ENCODE measurements around the gene SLC15A4.

GRCh38 chr12:128763395-128763794, 60.4 kb downstream of the SLC15A4 start:
- TF ChIP-seq BHLHE40 (IDR thresholded peaks at IDR 0.05; ENCODE audit: borderline replicate concordance) (no peak), HDGF (IDR thresholded peaks at IDR 0.05; ENCODE audit: borderline replicate concordance) (no peak), FOXK2 (IDR thresholded peaks at IDR 0.05) (no peak), TARDBP (IDR thresholded peaks at IDR 0.05) (no peak), FOXA1 (IDR thresholded peaks at IDR 0.05) (no peak), LEF1 (IDR thresholded peaks at IDR 0.05; ENCODE audit: borderline replicate concordance) (no peak), ELF4 (IDR thresholded peaks at IDR 0.05) (no peak), NFRKB (IDR thresholded peaks at IDR 0.05) (no peak)

Data from HEK293T (cell line).